Smooth muscle cell of the umbilical artery (primary cell): ENCODE data around the gene STARD13. TPM values are rescaled to one million over a fixed set of nuclear protein-coding genes. Genes with fewer than 3 reads are reported as not detected.

Experiments used
- total RNA-seq: library from RNA; depleted of rRNA; stranded (reverse); fragments of >200 nt; gene quantifications from 2 replicates; pipeline ENCODE4 v1.2.3, GENCODE V29; 2014

STARD13 gene, protein sequence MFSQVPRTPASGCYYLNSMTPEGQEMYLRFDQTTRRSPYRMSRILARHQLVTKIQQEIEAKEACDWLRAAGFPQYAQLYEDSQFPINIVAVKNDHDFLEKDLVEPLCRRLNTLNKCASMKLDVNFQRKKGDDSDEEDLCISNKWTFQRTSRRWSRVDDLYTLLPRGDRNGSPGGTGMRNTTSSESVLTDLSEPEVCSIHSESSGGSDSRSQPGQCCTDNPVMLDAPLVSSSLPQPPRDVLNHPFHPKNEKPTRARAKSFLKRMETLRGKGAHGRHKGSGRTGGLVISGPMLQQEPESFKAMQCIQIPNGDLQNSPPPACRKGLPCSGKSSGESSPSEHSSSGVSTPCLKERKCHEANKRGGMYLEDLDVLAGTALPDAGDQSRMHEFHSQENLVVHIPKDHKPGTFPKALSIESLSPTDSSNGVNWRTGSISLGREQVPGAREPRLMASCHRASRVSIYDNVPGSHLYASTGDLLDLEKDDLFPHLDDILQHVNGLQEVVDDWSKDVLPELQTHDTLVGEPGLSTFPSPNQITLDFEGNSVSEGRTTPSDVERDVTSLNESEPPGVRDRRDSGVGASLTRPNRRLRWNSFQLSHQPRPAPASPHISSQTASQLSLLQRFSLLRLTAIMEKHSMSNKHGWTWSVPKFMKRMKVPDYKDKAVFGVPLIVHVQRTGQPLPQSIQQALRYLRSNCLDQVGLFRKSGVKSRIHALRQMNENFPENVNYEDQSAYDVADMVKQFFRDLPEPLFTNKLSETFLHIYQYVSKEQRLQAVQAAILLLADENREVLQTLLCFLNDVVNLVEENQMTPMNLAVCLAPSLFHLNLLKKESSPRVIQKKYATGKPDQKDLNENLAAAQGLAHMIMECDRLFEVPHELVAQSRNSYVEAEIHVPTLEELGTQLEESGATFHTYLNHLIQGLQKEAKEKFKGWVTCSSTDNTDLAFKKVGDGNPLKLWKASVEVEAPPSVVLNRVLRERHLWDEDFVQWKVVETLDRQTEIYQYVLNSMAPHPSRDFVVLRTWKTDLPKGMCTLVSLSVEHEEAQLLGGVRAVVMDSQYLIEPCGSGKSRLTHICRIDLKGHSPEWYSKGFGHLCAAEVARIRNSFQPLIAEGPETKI
- 21.1 and 25.1 TPM in 2 replicates for total RNA-seq

GRCh38 chr13:33285420-33286124, at the start of gene STARD13:
Gene STARD13 (minus strand): TSS chr13:33285755. CDS start chr13:33285638, 117 bp downstream.

